Tibial nerve (tissue), 4 donors: ENCODE results near the gene TCEA2.

Experiments
- CTCF ChIP-seq, 5 experiments: fragments of 200-600 bp in 3 of 5; fragments of 450-650 bp in 2 of 5; sonication (generic) in 3 of 5; IDR thresholded peaks; one replicate each; pipeline ENCODE4 v1.5.1; 2016 to 2019; ENCODE audit warnings: antibody characterized with exemption in 5 of 5, mild to moderate bottlenecking in 3 of 5, moderate library complexity in 2 of 5
- EP300 ChIP-seq, 2 donors: sonication (generic); formaldehyde crosslinking; IDR thresholded peaks; one replicate each; pipeline ENCODE4 v1.6.1; 2017; ENCODE audit warnings: antibody characterized with exemption in 2 of 2, mild to moderate bottlenecking in 1 of 2
- POLR2A ChIP-seq, 2 donors: fragments of 450-650 bp; IDR thresholded peaks; one replicate each; pipeline ENCODE4 v1.6.1; 2017; ENCODE audit warnings: antibody characterized with exemption in 2 of 2, mild to moderate bottlenecking in 2 of 2, moderate library complexity in 2 of 2

GRCh38 chr20:64031822-64032314 lies 31.1 kb upstream of the TCEA2 start:
- TF ChIP-seq CTCF (IDR thresholded peaks at IDR 0.05) (no peak), POLR2A (IDR thresholded peaks at IDR 0.05) (no peak), EP300 (IDR thresholded peaks at IDR 0.05) (no peak)
